Smooth muscle cell (in vitro differentiated cells): ENCODE results near the gene C19orf81. TPM values are rescaled to one million over a fixed set of nuclear protein-coding genes. Genes with fewer than 3 reads are reported as not detected.

Experiments used
- DNase-seq: peaks from one replicate; lab custom pipeline; 2025; ENCODE audit not compliant: unreplicated experiment; lab: John Stamatoyannopoulos, UW
- H2AFZ ChIP-seq: fragments of 200-600 bp; sonication (generic); 2 replicates; pipeline ENCODE4 v1.6.0; 2016; ENCODE audit warnings: antibody characterized with exemption, low read depth, mild to moderate bottlenecking
- H3F3A ChIP-seq: fragments of 200-600 bp; sonication (generic); 2 replicates; pipeline ENCODE4 v1.6.0; 2017; ENCODE audit warnings: antibody characterized with exemption, low read depth
- H3K27ac ChIP-seq: fragments of 200-600 bp; sonication (generic); 2 replicates; pipeline ENCODE4 v1.5.1; 2016; ENCODE audit warnings: low read depth, mild to moderate bottlenecking
- H3K27me3 ChIP-seq: fragments of 200-600 bp; sonication (generic); 2 replicates; pipeline ENCODE4 v1.6.1; 2016; ENCODE audit warnings: low read depth, mild to moderate bottlenecking
- H3K36me3 ChIP-seq: fragments of 200-600 bp; sonication (generic); 2 replicates; pipeline ENCODE4 v1.5.1; 2016; ENCODE audit warnings: low read depth
- H3K4me1 ChIP-seq: fragments of 200-600 bp; sonication (generic); 2 replicates; pipeline ENCODE4 v1.5.1; 2016; ENCODE audit warnings: low read depth
- H3K4me2 ChIP-seq: fragments of 200-600 bp; sonication (generic); 2 replicates; pipeline ENCODE4 v1.6.0; 2016; ENCODE audit warnings: mild to moderate bottlenecking
- H3K4me3 ChIP-seq: fragments of 200-600 bp; sonication (generic); 2 replicates; pipeline ENCODE4 v1.5.1; 2016; ENCODE audit warnings: mild to moderate bottlenecking
- H3K79me2 ChIP-seq: fragments of 200-600 bp; sonication (generic); 2 replicates; pipeline ENCODE4 v1.6.0; 2016; ENCODE audit warnings: low read depth, mild to moderate bottlenecking
- H3K9ac ChIP-seq: fragments of 200-600 bp; sonication (generic); 2 replicates; pipeline ENCODE4 v1.6.0; 2016; ENCODE audit warnings: low read depth
- H3K9me3 ChIP-seq: fragments of 200-600 bp; sonication (generic); replicated peaks from 2 replicates; pipeline ENCODE4 v1.5.1; 2016; ENCODE audit warnings: low read depth
- H4K20me1 ChIP-seq: fragments of 200-600 bp; sonication (generic); 2 replicates; pipeline ENCODE4 v1.6.0; 2016; ENCODE audit warnings: low read depth
- WGBS: methylation state at CpG from one replicate; pipeline ENCODE4 v1.1.7; 2016; ENCODE audit warnings: low lambda C conversion rate; 5-methylcytosine and 5-hydroxymethylcytosine counted together
- polyA plus RNA-seq: library from polyadenylated mRNA; unstranded; fragments of >200 nt; fragmentation: Nextera tagmentation; extraction: Ambion mirVana; gene quantifications from 2 replicates; pipeline ENCODE4 v1.2.1, GENCODE V29; 2016
- total RNA-seq: library from RNA; depleted of rRNA; stranded (reverse); fragments of >200 nt; gene quantifications from 2 replicates; pipeline ENCODE4 v1.2.3, GENCODE V29; 2014
- TF ChIP-seq, protein P1 (sequence below): fragments of 200-600 bp; sonication (generic); IDR thresholded peaks from 2 replicates; pipeline ENCODE4 v1.5.1; 2017; ENCODE audit warnings: borderline replicate concordance, mild to moderate bottlenecking, antibody characterized with exemption; ENCODE audit not compliant: insufficient read depth, poor library complexity, severe bottlenecking

The C19orf81 gene
- total and polyA plus RNA-seq, 2 experiments from 2014 or later, result 1.7 to 13.5 TPM

DNA sequence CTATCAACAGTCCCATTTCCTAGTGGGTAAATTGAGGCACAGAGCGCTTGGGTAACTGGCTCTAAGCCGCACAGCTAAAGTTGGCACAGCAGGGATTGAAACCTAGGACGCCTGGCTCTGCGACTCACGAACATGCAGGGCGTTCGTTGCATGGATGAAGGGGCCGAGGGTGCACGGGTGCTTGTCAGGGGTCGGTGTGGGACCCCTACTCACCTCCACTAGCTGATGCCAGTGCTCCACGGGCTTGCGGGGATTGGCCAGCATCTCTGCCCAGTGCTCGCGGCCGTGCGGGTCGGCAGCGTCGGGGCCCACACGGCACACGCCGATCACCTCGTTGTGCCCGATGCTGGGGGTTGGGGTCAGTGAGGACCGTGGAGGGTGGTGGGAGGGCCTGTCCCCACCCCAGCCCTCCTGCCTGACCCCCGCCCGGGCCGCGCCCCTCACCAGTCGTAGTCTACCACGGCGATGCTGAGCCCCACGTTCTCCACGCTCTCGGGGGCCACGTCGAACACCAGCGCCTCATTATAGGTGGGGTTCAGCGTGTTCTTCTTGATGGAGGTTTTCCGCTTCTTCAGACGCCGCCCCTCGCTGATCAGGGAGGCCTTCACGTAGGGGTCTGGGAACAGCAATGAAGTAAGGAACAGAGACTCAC is 24.2 kb upstream of the C19orf81 start:
- WGBS, result 94% methylated on average over 26 of the region's 44 CpGs
- Histone ChIP-seq H3K27me3 (no peaks in the 10 kb centered on the region), H3K4me2 (no peak overlapping the region)

DNA sequence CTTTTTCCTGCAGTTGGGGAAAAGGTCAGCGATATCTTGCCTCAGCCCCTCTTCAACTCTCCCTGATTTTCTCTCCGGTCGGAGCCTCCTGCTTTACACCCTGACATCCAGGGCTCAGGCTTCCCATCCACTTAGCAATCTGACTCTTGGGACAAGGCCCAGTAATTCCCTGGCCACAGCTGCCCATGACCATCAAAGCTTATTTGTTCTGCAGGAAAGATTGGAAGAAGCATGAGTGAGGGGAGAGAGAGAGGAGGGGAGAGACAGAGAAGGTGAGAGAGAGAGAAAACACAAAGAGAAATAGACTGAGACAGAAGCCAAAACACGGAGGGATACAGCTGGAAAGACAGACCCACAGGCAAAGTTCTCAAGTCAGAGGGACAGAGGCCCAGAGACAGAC is 23.2 kb upstream of the C19orf81 start:
- Histone ChIP-seq H3K9ac (no peak overlapping the region), H3K27me3 (no peaks in the 10 kb centered on the region), H3K4me2 (no peak overlapping the region), H3K36me3 (no peaks in the 10 kb centered on the region), H3K27ac (no peak overlapping the region), H2AFZ (no peak overlapping the region), H3K9me3 (no peaks in the 10 kb centered on the region), H4K20me1 (no peaks in the 10 kb centered on the region), H3K79me2 (no peaks in the 10 kb centered on the region), H3F3A (no peaks in the 10 kb centered on the region), H3K4me3 (no peak overlapping the region), H3K4me1 (no peaks in the 10 kb centered on the region)
- DNase-seq, result no peak
- TF ChIP-seq, protein P1, sequence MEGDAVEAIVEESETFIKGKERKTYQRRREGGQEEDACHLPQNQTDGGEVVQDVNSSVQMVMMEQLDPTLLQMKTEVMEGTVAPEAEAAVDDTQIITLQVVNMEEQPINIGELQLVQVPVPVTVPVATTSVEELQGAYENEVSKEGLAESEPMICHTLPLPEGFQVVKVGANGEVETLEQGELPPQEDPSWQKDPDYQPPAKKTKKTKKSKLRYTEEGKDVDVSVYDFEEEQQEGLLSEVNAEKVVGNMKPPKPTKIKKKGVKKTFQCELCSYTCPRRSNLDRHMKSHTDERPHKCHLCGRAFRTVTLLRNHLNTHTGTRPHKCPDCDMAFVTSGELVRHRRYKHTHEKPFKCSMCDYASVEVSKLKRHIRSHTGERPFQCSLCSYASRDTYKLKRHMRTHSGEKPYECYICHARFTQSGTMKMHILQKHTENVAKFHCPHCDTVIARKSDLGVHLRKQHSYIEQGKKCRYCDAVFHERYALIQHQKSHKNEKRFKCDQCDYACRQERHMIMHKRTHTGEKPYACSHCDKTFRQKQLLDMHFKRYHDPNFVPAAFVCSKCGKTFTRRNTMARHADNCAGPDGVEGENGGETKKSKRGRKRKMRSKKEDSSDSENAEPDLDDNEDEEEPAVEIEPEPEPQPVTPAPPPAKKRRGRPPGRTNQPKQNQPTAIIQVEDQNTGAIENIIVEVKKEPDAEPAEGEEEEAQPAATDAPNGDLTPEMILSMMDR, result no peak
- 83% methylated on average over 4 of the region's 4 CpGs for WGBS

More for the DNA sequence above, 24.2 kb upstream of the C19orf81 start:
- H4K20me1 ChIP-seq, result no peaks in the 10 kb centered on the region
- H3K9me3 ChIP-seq, result no peaks in the 10 kb centered on the region
- no peak for DNase-seq
- H3K27ac ChIP-seq, result no peak overlapping the region
- no peaks in the 10 kb centered on the region for H3K4me1 ChIP-seq
- H3K4me3 ChIP-seq, result no peak overlapping the region
- H3F3A ChIP-seq, result no peaks in the 10 kb centered on the region
- no peaks in the 10 kb centered on the region for H3K36me3 ChIP-seq
- H3K9ac ChIP-seq, result no peak overlapping the region
- TF ChIP-seq, protein P1, result no peak
- no peaks in the 10 kb centered on the region for H3K79me2 ChIP-seq
- H2AFZ ChIP-seq, result no peak overlapping the region

DNA sequence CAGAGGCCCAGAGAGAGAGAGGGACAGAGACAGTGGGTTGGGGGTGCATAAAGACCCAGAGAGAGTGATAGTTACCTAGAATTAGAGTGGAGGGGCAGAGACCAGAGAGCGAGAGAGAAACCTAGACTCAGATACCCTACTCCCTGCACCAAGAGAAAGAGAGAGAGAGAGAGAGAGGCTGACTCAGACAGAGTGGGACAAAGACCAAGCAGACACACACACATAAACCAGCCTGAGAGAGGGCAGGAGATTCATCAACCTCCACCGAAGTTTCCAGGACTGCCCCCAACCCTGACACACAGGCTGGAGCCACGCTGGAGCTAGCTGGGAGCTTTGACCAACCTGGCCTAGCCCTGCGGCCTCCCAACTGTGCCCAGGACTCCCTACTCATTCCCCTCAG is 22.4 kb upstream of the C19orf81 start:
- TF ChIP-seq, protein P1, result no peak
- Histone ChIP-seq H3K27me3 (no peaks in the 10 kb centered on the region), H4K20me1 (no peaks in the 10 kb centered on the region), H3K36me3 (no peaks in the 10 kb centered on the region), H3K4me3 (no peak overlapping the region), H3K4me1 (no peaks in the 10 kb centered on the region), H2AFZ (no peak overlapping the region), H3K9me3 (no peaks in the 10 kb centered on the region), H3F3A (no peaks in the 10 kb centered on the region), H3K27ac (no peak overlapping the region), H3K9ac (no peak overlapping the region), H3K79me2 (no peaks in the 10 kb centered on the region), H3K4me2 (no peak overlapping the region)
- no peak for DNase-seq
- 65% methylated on average over 4 of the region's 4 CpGs for WGBS

DNA sequence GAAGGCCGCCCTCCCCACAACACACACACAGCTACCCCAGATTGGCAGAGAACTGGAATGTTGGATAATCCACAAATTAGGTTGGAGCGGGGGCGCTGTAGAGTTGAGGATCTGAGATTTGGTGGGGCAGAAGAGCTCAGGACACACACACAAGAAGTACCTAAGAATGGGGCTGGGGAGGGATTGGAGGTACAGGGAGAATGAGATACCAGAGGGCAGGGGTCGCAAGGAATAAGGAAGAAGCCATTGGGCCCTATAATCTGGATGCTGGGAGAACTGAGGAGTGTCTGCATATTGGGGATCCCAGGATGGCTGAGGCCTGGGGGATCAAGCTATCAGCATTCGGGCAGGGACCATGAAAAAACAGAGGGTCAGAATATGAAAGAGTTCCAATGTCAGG is 21.1 kb upstream of the C19orf81 start:
- Histone ChIP-seq H3K4me2 (no peak overlapping the region), H3K9ac (no peak overlapping the region), H3K4me3 (no peak overlapping the region), H2AFZ (no peak overlapping the region), H3F3A (no peaks in the 10 kb centered on the region), H3K36me3 (no peaks in the 10 kb centered on the region), H3K27me3 (no peaks in the 10 kb centered on the region), H3K79me2 (no peaks in the 10 kb centered on the region), H3K4me1 (no peaks in the 10 kb centered on the region), H3K27ac (no peak overlapping the region), H4K20me1 (no peaks in the 10 kb centered on the region), H3K9me3 (no peaks in the 10 kb centered on the region)
- no peak for DNase-seq
- TF ChIP-seq, protein P1, result no peak
- 85% methylated on average over 5 of the region's 5 CpGs for WGBS
